Vagina (tissue), 2 donors: ENCODE data around the gene ZNF606.

Experiments used
- POLR2A ChIP-seq, 2 donors: fragments of 450-650 bp; IDR thresholded peaks; one replicate each; pipeline ENCODE4 v1.6.1; 2017; ENCODE audit warnings: antibody characterized with exemption in 2 of 2, mild to moderate bottlenecking in 2 of 2, moderate library complexity in 2 of 2
- TF ChIP-seq, protein P1 (sequence below), 3 experiments: fragments of 450-650 bp in 2 of 3; fragments of 200-600 bp in 1 of 3; sonication (generic) in 1 of 3; IDR thresholded peaks; one replicate each; pipeline ENCODE4 v1.5.1; 2017 to 2019; ENCODE audit warnings: antibody characterized with exemption in 3 of 3, mild to moderate bottlenecking in 2 of 3, moderate library complexity in 2 of 3

DNA sequence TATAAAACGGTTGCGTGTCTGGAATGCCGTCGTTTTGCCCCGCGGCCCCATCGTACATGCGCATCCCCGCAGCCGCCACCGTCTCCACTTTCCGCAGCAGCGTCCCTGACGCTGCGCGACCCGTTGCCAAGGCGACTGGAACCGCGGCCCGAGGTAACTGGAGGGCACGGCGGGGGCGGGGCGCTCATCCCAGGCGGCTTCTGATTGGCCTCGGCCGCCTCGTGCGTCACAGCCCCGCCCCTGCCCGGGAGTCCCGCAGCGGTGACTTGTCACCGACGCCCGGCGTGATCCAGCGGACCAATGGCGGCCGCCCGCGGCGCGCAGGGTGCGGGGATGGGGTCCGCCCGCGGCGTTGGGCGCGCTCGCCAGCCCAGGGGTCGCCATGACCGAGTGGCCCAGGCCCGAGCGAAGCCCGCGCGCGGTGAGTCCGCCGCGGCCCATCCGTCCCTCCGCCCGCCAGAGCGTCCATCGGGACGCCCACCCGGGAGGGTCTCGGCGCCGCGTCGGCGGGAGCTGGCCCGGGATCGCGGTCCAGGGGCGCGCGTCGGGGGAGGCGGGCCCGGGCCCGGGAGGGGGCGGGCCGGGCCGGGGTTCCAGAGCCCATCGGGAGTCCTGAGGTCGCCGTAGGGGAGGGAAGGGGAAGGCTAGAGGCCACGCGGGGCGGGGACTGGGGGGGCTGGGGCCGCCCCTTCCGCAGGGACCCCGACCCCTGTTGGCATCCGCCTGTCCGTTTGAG, 31.3 kb upstream of the ZNF606 start, which contains the start of gene ZSCAN1:
- TF ChIP-seq POLR2A (IDR thresholded peaks at IDR 0.05), result no peak
- TF ChIP-seq, protein P1, sequence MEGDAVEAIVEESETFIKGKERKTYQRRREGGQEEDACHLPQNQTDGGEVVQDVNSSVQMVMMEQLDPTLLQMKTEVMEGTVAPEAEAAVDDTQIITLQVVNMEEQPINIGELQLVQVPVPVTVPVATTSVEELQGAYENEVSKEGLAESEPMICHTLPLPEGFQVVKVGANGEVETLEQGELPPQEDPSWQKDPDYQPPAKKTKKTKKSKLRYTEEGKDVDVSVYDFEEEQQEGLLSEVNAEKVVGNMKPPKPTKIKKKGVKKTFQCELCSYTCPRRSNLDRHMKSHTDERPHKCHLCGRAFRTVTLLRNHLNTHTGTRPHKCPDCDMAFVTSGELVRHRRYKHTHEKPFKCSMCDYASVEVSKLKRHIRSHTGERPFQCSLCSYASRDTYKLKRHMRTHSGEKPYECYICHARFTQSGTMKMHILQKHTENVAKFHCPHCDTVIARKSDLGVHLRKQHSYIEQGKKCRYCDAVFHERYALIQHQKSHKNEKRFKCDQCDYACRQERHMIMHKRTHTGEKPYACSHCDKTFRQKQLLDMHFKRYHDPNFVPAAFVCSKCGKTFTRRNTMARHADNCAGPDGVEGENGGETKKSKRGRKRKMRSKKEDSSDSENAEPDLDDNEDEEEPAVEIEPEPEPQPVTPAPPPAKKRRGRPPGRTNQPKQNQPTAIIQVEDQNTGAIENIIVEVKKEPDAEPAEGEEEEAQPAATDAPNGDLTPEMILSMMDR (IDR thresholded peaks at IDR 0.05), result no peak
